Ovary (tissue), 3 donors: ENCODE results near the gene ADGRB3.

Experiments used
- CTCF ChIP-seq, 3 donors: fragments of 450-650 bp in 2 of 3; fragments of 200-600 bp in 1 of 3; IDR thresholded peaks; one replicate each; pipeline versions ENCODE4 v1.5.1 to v1.8.0; 2016 to 2022; ENCODE audit warnings: antibody characterized with exemption in 3 of 3, mild to moderate bottlenecking in 1 of 3
- EP300 ChIP-seq: sonication (generic); formaldehyde crosslinking; IDR thresholded peaks from one replicate; pipeline ENCODE4 v1.6.1; 2017; ENCODE audit warnings: antibody characterized with exemption
- POLR2A ChIP-seq: fragments of 450-650 bp; IDR thresholded peaks from one replicate; pipeline ENCODE4 v1.6.1; 2017; ENCODE audit warnings: antibody characterized with exemption, mild to moderate bottlenecking, moderate library complexity
- donor health status: DM: no; HTN: no; CAD: no.

- TF ChIP-seq POLR2A (no peak), CTCF (IDR thresholded peaks at IDR 0.05) (no peak), EP300 (no peak)
These were observed 803.0 kb downstream of the ADGRB3 start for GRCh38 chr6:69438113-69438512.
